A673 (cell line): ENCODE results near the gene COG4. TPM values are rescaled to one million over a fixed set of nuclear protein-coding genes. Genes with fewer than 3 reads are reported as not detected.
"Not testable (repeated sequence)": the region's sequence is repeated elsewhere in the genome, so short reads cannot be mapped to it uniquely, and the experiment has no call there.

Experiments used
- BruUV-seq: library from RNA; stranded (reverse); fragments of 400-500 nt; replicated peaks from 2 replicates; lab custom pipeline; 2021; lab: Mats Ljungman, UMichigan
- CTCF ChIA-PET: fragments of 300-600 bp; sonication (Branson Sonifier 250); formaldehyde crosslinking; loops from one replicate; lab custom pipeline; 2022; ENCODE audit warnings: antibody characterized with exemption; lab: Charles Lee
- POLR2A ChIA-PET: fragments of 300-600 bp; sonication (Branson Sonifier 250); formaldehyde crosslinking; loops from one replicate; lab custom pipeline; 2022; ENCODE audit warnings: antibody characterized with exemption; ENCODE audit not compliant: low non-redundant PET; lab: Charles Lee
- DNase-seq: peaks from one replicate; pipeline ENCODE4 v3.0.0-alpha.2; 2015; ENCODE audit warnings: low spot score
- H3K27ac ChIP-seq: fragments of 200-600 bp; sonication (generic); 2 replicates; pipeline ENCODE4 v1.5.1; 2016; ENCODE audit warnings: mixed run types, low read depth, mild to moderate bottlenecking, mixed read lengths, antibody characterized with exemption, low read length; ENCODE audit not compliant: poor library complexity, severe bottlenecking
- H3K27me3 ChIP-seq: fragments of 200-600 bp; sonication (generic); replicated peaks from 2 replicates; pipeline ENCODE4 v1.6.1; 2017; ENCODE audit warnings: mixed run types, low read depth, mild to moderate bottlenecking, mixed read lengths, antibody characterized with exemption, low read length; ENCODE audit not compliant: insufficient read depth, poor library complexity
- H3K36me3 ChIP-seq: fragments of 200-600 bp; sonication (generic); 2 replicates; pipeline ENCODE4 v1.6.1; 2016; ENCODE audit warnings: mixed run types, mild to moderate bottlenecking, mixed read lengths, antibody characterized with exemption, low read length; ENCODE audit not compliant: insufficient read depth, poor library complexity, severe bottlenecking
- H3K4me1 ChIP-seq: fragments of 200-600 bp; sonication (generic); 2 replicates; pipeline ENCODE4 v1.6.1; 2017; ENCODE audit warnings: mixed run types, mild to moderate bottlenecking, mixed read lengths, antibody characterized with exemption, low read length; ENCODE audit not compliant: insufficient read depth, poor library complexity, severe bottlenecking
- H3K4me3 ChIP-seq: fragments of 200-600 bp; sonication (generic); 2 replicates; pipeline ENCODE4 v1.5.1; 2016; ENCODE audit warnings: low read depth, mixed run types, mild to moderate bottlenecking, mixed read lengths, low read length; ENCODE audit not compliant: poor library complexity, severe bottlenecking
- H3K9me3 ChIP-seq: fragments of 200-600 bp; sonication (generic); 2 replicates; pipeline ENCODE4 v1.6.1; 2016; ENCODE audit warnings: mixed run types, low read depth, mild to moderate bottlenecking, mixed read lengths, antibody characterized with exemption, low read length; ENCODE audit not compliant: poor library complexity, severe bottlenecking
- EZH2 ChIP-seq: fragments of 200-600 bp; sonication (generic); IDR thresholded peaks from 2 replicates; pipeline ENCODE4 v1.6.1; 2017; ENCODE audit warnings: borderline replicate concordance, low read depth, mild to moderate bottlenecking, mixed read lengths, antibody characterized with exemption, low read length; ENCODE audit not compliant: poor library complexity, severe bottlenecking
- intact Hi-C: fragments of 100-400 bp; cut with micrococcal nuclease; formaldehyde crosslinking; loops from one replicate; pipeline ENCODE4 v1.10.0; 2022; ENCODE audit not compliant: unreplicated experiment
- total RNA-seq: library from RNA; stranded (reverse); gene quantifications from 2 replicates; pipeline ENCODE4 v1.2.3, GENCODE V29; 2021
- TF ChIP-seq, protein P1 (sequence below): fragments of 300-800, 200-600 bp; sonication (generic); conservative IDR thresholded peaks from 2 replicates; pipeline ENCODE4 v1.5.1; 2017; ENCODE audit warnings: low read depth, mild to moderate bottlenecking, antibody characterized with exemption, low read length, moderate library complexity, mixed read lengths

COG4 gene
- total RNA-seq, 1 experiment from 2014 or later, result 68.6 TPM

GRCh38 chr16:70454222-70455034 lies 68.9 kb downstream of the COG4 start, which contains the start of gene FCSK:
Gene FCSK (plus strand): TSS chr16:70454595. CDS start chr16:70463191, 8,596 bp downstream.
- TF ChIP-seq EZH2, result no peak
- TF ChIP-seq, protein P1, sequence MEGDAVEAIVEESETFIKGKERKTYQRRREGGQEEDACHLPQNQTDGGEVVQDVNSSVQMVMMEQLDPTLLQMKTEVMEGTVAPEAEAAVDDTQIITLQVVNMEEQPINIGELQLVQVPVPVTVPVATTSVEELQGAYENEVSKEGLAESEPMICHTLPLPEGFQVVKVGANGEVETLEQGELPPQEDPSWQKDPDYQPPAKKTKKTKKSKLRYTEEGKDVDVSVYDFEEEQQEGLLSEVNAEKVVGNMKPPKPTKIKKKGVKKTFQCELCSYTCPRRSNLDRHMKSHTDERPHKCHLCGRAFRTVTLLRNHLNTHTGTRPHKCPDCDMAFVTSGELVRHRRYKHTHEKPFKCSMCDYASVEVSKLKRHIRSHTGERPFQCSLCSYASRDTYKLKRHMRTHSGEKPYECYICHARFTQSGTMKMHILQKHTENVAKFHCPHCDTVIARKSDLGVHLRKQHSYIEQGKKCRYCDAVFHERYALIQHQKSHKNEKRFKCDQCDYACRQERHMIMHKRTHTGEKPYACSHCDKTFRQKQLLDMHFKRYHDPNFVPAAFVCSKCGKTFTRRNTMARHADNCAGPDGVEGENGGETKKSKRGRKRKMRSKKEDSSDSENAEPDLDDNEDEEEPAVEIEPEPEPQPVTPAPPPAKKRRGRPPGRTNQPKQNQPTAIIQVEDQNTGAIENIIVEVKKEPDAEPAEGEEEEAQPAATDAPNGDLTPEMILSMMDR, result peak; percentile 24; the same call in 1 of the 2 replicates
- no TSS peak for BruUV-seq
- DNase-seq, result peak; percentile 76
- Histone ChIP-seq H3K27ac (peak within 1 kb of the TSS; percentile 100), H3K27me3 (no peaks in the 10 kb centered on the region), H3K4me3 (peak within 1 kb of the TSS; percentile 95), H3K9me3 (no peaks in the 10 kb centered on the region), H3K4me1 (peaks cover 4% of the 10 kb centered on the region), H3K36me3 (no peaks in the 10 kb centered on the region)
- intact Hi-C loops, result no loop called here
- ChIA-PET POLR2A (no interaction called here), CTCF (interaction anchor here (0.6 to 0.7 kb wide), 3 partner anchors 14 to 317 kb away, joined by 3 to 17 read pairs (median 12); no protein-coding TSS in a partner anchor)

GRCh38 chr16:70453892-70454221 lies 69.5 kb downstream of the COG4 start:
- no peaks in the 10 kb centered on the region for H3K27me3 ChIP-seq
- intact Hi-C loops, result no loop called here
- BruUV-seq, result no TSS peak
- POLR2A ChIA-PET, result no interaction called here
- DNase-seq, result no peak
- no peaks in the 10 kb centered on the region for H3K9me3 ChIP-seq
- CTCF ChIA-PET, result interaction anchor here (0.6 to 0.7 kb wide), 3 partner anchors 13 to 318 kb away, joined by 3 to 17 read pairs (median 12); no protein-coding TSS in a partner anchor
- H3K4me3 ChIP-seq, result peak overlapping the region; percentile 95
- TF ChIP-seq, protein P1, result no peak
- no peak for TF ChIP-seq EZH2
- peaks cover 4% of the 10 kb centered on the region for H3K4me1 ChIP-seq
- no peaks in the 10 kb centered on the region for H3K36me3 ChIP-seq
- peak overlapping the region; percentile 100 for H3K27ac ChIP-seq

GRCh38 chr16:70453117-70453891 lies 70.0 kb downstream of the COG4 start:
- intact Hi-C loops, result no loop called here
- DNase-seq, result no peak
- POLR2A ChIA-PET, result no interaction called here
- CTCF ChIA-PET, result interaction anchor here (0.6 to 0.7 kb wide), 3 partner anchors 13 to 318 kb away, joined by 3 to 17 read pairs (median 12); no protein-coding TSS in a partner anchor
- no peaks in the 10 kb centered on the region for H3K36me3 ChIP-seq
- peak overlapping the region; percentile 95 for H3K4me3 ChIP-seq
- H3K4me1 ChIP-seq, result peaks cover 4% of the 10 kb centered on the region
- BruUV-seq, result no TSS peak
- H3K27ac ChIP-seq, result peak overlapping the region; percentile 100
- H3K27me3 ChIP-seq, result no peaks in the 10 kb centered on the region
- TF ChIP-seq EZH2, result no peak
- TF ChIP-seq, protein P1, result no peak
- no peaks in the 10 kb centered on the region for H3K9me3 ChIP-seq

DNA sequence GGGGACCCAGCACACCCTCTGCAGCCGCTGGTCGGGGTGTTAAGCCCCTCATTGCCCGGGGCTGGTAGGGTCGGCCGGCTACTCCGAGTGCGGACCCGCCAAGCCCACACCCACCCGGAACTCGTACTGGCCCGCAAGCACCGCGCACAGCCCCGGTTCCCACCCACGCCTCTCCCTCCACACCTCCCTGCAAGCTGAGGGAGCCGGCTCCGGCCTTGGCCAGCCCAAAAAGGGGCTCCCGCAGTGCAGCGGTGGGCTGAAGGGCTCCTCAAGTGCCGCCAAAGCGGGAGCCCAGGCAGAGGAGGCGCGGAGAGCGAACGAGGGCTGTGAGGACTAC lies 72.4 kb downstream of the COG4 start:
- H3K27ac ChIP-seq, intact Hi-C loops, DNase-seq, H3K27me3 ChIP-seq, CTCF ChIA-PET, H3K36me3 ChIP-seq, H3K4me3 ChIP-seq, BruUV-seq, POLR2A ChIA-PET, H3K4me1 ChIP-seq, H3K9me3 ChIP-seq: not testable (repeated sequence)
